ENCODE data around the gene ALG8. TPM values are rescaled to one million over a fixed set of nuclear protein-coding genes. Genes with fewer than 3 reads are reported as not detected.

The ALG8 gene
- polyA plus RNA-seq, 1 of the 3 experiments (the other 2 are of a cell fraction): 42.0 TPM

DNA sequence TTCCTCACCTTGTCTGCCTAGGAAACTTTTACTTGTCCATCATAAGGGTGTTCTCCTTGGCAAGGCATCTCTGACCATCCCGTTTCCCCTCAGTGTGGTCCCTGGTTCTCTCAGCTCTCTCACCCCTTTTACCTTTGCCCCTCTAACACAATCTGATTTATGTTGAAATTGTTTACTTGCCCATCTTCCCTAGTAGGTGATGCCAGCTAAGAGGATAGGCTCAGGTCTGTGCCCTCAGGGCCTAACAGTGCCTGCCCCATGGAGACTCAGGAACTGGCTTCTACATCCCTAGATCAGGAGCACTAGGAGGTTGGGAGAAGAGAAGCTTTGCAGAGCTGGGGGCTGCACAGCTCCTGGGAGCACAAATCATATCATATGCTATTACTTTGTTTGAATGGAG lies 21.1 kb upstream of the ALG8 start:
- Histone ChIP-seq H3K4me1 (ENCODE audit: control insufficient read depth in 1 of 2, insufficient read depth in 2 of 2, low read depth in 1 of 2, low read length in 1 of 2) (peaks cover 0 to 25% of the 10 kb centered on the region in 2 experiments; a peak in 1 of 4 replicates), H4K20me1 (ENCODE audit: insufficient read depth) (no peaks in the 10 kb centered on the region), H3K36me3 (replicated peaks in 1 of 2; ENCODE audit: control insufficient read depth in 1 of 2, insufficient read depth in 2 of 2, low read length in 1 of 2) (no peaks in the 10 kb centered on the region), H3K79me2 (ENCODE audit: insufficient read depth) (no peaks in the 10 kb centered on the region), H3K27me3 (ENCODE audit: insufficient read depth) (no peaks in the 10 kb centered on the region), H3K9me2 (no peaks in the 10 kb centered on the region), H3K9ac (no peak overlapping the region), H3K4me3 (ENCODE audit: low read depth in 2 of 2, low read length in 1 of 2) (no peak overlapping the region), H3K4me2 (no peak overlapping the region), H3F3A (replicated peaks; ENCODE audit: insufficient read depth) (no peaks in the 10 kb centered on the region), H3K9me3 (no peaks in the 10 kb centered on the region), H3K27ac (ENCODE audit: low read depth in 2 of 2, low read length in 1 of 2) (no peak overlapping the region), H2AFZ (ENCODE audit: low read depth) (no peak overlapping the region)
- ChIA-PET POLR2A (no interaction called here), CTCF (interaction anchor here (1.0 to 1.9 kb wide), 2 partner anchors 20 to 404 kb away, joined by 3 to 8 read pairs; no protein-coding TSS in a partner anchor)
- 89% methylated on average over 1 of the region's 1 CpG for WGBS (ENCODE audit: low lambda C conversion rate)
- TF ChIP-seq TAF1 (IDR thresholded peaks at IDR 0.05; ENCODE audit: borderline replicate concordance, low read depth, low read length) (no peak), SIN3A (IDR thresholded peaks at IDR 0.05; ENCODE audit: borderline replicate concordance, low read depth, low read length) (no peak), ELF1 (IDR thresholded peaks at IDR 0.05) (no peak), ZBTB33 (IDR thresholded peaks at IDR 0.05; ENCODE audit: borderline replicate concordance, low read depth) (no peak)
- TF ChIP-seq, protein P1, sequence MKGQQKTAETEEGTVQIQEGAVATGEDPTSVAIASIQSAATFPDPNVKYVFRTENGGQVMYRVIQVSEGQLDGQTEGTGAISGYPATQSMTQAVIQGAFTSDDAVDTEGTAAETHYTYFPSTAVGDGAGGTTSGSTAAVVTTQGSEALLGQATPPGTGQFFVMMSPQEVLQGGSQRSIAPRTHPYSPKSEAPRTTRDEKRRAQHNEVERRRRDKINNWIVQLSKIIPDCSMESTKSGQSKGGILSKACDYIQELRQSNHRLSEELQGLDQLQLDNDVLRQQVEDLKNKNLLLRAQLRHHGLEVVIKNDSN (IDR thresholded peaks at IDR 0.05; ENCODE audit: borderline replicate concordance, low read depth): no peak
- DNase-seq: no peak

GRCh38 chr11:78158987-78159652 lies 19.7 kb upstream of the ALG8 start:
- Histone ChIP-seq H3K36me3 (replicated peaks in 1 of 2; ENCODE audit: control insufficient read depth in 1 of 2, insufficient read depth in 2 of 2, low read length in 1 of 2) (no peaks in the 10 kb centered on the region), H3K27me3 (ENCODE audit: insufficient read depth) (no peaks in the 10 kb centered on the region), H2AFZ (ENCODE audit: low read depth) (no peak overlapping the region), H3F3A (replicated peaks; ENCODE audit: insufficient read depth) (no peaks in the 10 kb centered on the region), H3K79me2 (ENCODE audit: insufficient read depth) (no peaks in the 10 kb centered on the region), H3K4me2 (no peak overlapping the region), H4K20me1 (ENCODE audit: insufficient read depth) (no peaks in the 10 kb centered on the region), H3K4me1 (ENCODE audit: control insufficient read depth in 1 of 2, insufficient read depth in 2 of 2, low read depth in 1 of 2, low read length in 1 of 2) (peaks cover 0 to 25% of the 10 kb centered on the region in 2 experiments; a peak in 1 of 4 replicates), H3K4me3 (ENCODE audit: low read depth in 2 of 2, low read length in 1 of 2) (no peak overlapping the region), H3K27ac (ENCODE audit: low read depth in 2 of 2, low read length in 1 of 2) (no peak overlapping the region), H3K9ac (no peak overlapping the region), H3K9me3 (no peaks in the 10 kb centered on the region), H3K9me2 (no peaks in the 10 kb centered on the region)
- CTCF ChIA-PET: no interaction called here
- no peak for TF ChIP-seq REST (IDR thresholded peaks at IDR 0.05; ENCODE audit: low read depth, low read length)
- no peak for TF ChIP-seq FOSL2 (IDR thresholded peaks at IDR 0.05; ENCODE audit: borderline replicate concordance, low read depth)
- no peak for TF ChIP-seq NRF1 (IDR thresholded peaks at IDR 0.05; ENCODE audit: low read depth, low read length)
- TF ChIP-seq TAF1 (IDR thresholded peaks at IDR 0.05; ENCODE audit: borderline replicate concordance, low read depth, low read length): no peak
- no peak for TF ChIP-seq PBX3 (IDR thresholded peaks at IDR 0.05)
- WGBS (ENCODE audit: low lambda C conversion rate): 66% methylated on average over 6 of the region's 6 CpGs
- no peak for DNase-seq
- POLR2A ChIA-PET: no interaction called here
